DMS153 (cell line): ENCODE data around the gene TMEM221.
A peak's percentile ranks its signal among the peaks of the same experiment; 100 is the strongest.
"Not testable (repeated sequence)": the region's sequence is repeated elsewhere in the genome, so short reads cannot be mapped to it uniquely, and the experiment has no call there.

Experiments used
- DNase-seq: peaks from one replicate; lab custom pipeline; 2025; lab: John Stamatoyannopoulos, UW

TMEM221 gene

GRCh38 chr19:17448131-17448967, at the start of gene TMEM221:
TMEM221 (minus strand) TSS chr19:17448668; CDS start chr19:17448462, 206 bp downstream.
- no peak for DNase-seq

GRCh38 chr19:17497149-17497798, 48.8 kb upstream of the TMEM221 start:
- DNase-seq = no peak

GRCh38 chr19:17496337-17496997, 48.0 kb upstream of the TMEM221 start:
- peak; percentile 37 for DNase-seq

- DNase-seq = no peak
Measured at GRCh38 chr19:17495639-17496296, 47.3 kb upstream of the TMEM221 start.

- no peak for DNase-seq
Measured at GRCh38 chr19:17491287-17491686, 42.8 kb upstream of the TMEM221 start.

- DNase-seq = no peak
Measured at GRCh38 chr19:17490411-17490810, 41.9 kb upstream of the TMEM221 start.

GRCh38 chr19:17489392-17490030, 41.0 kb upstream of the TMEM221 start:
- DNase-seq = no peak

GRCh38 chr19:17488593-17489391, 40.3 kb upstream of the TMEM221 start:
- DNase-seq = no peak

GRCh38 chr19:17487284-17488121, 39.0 kb upstream of the TMEM221 start:
- DNase-seq = no peak

GRCh38 chr19:17486545-17487240, 38.2 kb upstream of the TMEM221 start:
- DNase-seq = no peak

- no peak for DNase-seq
Measured at GRCh38 chr19:17484520-17485185, 36.2 kb upstream of the TMEM221 start.

- no peak for DNase-seq
Measured at GRCh38 chr19:17483605-17484002, 35.1 kb upstream of the TMEM221 start.

GRCh38 chr19:17482877-17483604, 34.6 kb upstream of the TMEM221 start:
- no peak for DNase-seq

GRCh38 chr19:17481986-17482385, 33.5 kb upstream of the TMEM221 start:
- DNase-seq = no peak

GRCh38 chr19:17479325-17479791, 30.9 kb upstream of the TMEM221 start:
- DNase-seq = no peak

GRCh38 chr19:17475541-17476115, 27.2 kb upstream of the TMEM221 start:
- no peak for DNase-seq

GRCh38 chr19:17475011-17475540, 26.6 kb upstream of the TMEM221 start:
- not testable (repeated sequence) for DNase-seq
